ENCODE data around the gene ROR2. TPM values are rescaled to one million over a fixed set of nuclear protein-coding genes. Genes with fewer than 3 reads are reported as not detected.

Gene ROR2
- total and polyA plus RNA-seq, 2 donors (not counting 3 experiments of a cell fraction or from before 2014, with no cell fraction given) = not detected

- no TSS peak for BruUV-seq (replicated peaks)
- no peak overlapping the region for H3K27ac ChIP-seq (ENCODE audit: insufficient read depth, low read depth, low read length)
- H3K9me1 ChIP-seq (replicated peaks; ENCODE audit: control insufficient read depth, extremely low read depth, insufficient read depth, low read length) = no peaks in the 10 kb centered on the region
- dilution Hi-C loops (cut with MboI; ENCODE audit: extremely low pct_ligation_motif_present, low sequenced_read_pairs) = no loop called here
- ChIA-PET POLR2A (no interaction called here), CTCF (no interaction called here)
- H3K36me3 ChIP-seq (ENCODE audit: control insufficient read depth in 2 of 2, extremely low read depth in 1 of 2, insufficient read depth in 2 of 2, low read length in 2 of 2) = no peaks in the 10 kb centered on the region
- no peak for FAIRE-seq
- no peak overlapping the region for H2AFZ ChIP-seq (ENCODE audit: low read depth, low read length)
- intact Hi-C loops (cut with micrococcal nuclease) = no loop called here
- no peak for TF ChIP-seq MYC (IDR thresholded peaks at IDR 0.05; ENCODE audit: low read depth, low read length)
- TF ChIP-seq GATA2 (IDR thresholded peaks at IDR 0.05; ENCODE audit: insufficient read depth, insufficient read length, low read depth, low read length) = no peak
- TF ChIP-seq FOS (IDR thresholded peaks at IDR 0.05; ENCODE audit: borderline replicate concordance, insufficient read depth, low read length) = no peak
- TF ChIP-seq JUN (IDR thresholded peaks at IDR 0.05; ENCODE audit: borderline replicate concordance, insufficient read depth, insufficient read length, low read depth) = no peak
- TF ChIP-seq EZH2 (IDR thresholded peaks at IDR 0.05; ENCODE audit: borderline replicate concordance, low read depth, low read length, severe bottlenecking) = no peak
- TF ChIP-seq POLR2AphosphoS5 (IDR thresholded peaks at IDR 0.05; ENCODE audit: insufficient read depth, low read depth, low read length) = no peak
- TF ChIP-seq CTCF (IDR thresholded peaks at IDR 0.05; ENCODE audit: extremely low read depth in 1 of 2, insufficient read depth in 1 of 2, low read depth in 1 of 2, low read length in 2 of 2) = no peak
- no peak for TF ChIP-seq POLR2A (IDR thresholded peaks at IDR 0.05; ENCODE audit: low read depth, low read length)
- no peak for TF ChIP-seq MAX (IDR thresholded peaks at IDR 0.05; ENCODE audit: insufficient read depth, insufficient read length)
- H3K4me3 ChIP-seq (replicated peaks in 1 of 3; ENCODE audit: insufficient read depth in 1 of 3, low read depth in 1 of 3, low read length in 3 of 3) = no peak overlapping the region
- no peaks in the 10 kb centered on the region for H4K20me1 ChIP-seq (replicated peaks; ENCODE audit: control insufficient read depth, extremely low read depth, insufficient read depth, low read length)
- no peak overlapping the region for H3K9ac ChIP-seq (replicated peaks; ENCODE audit: extremely low read depth, insufficient read depth, low read length)
- no peak overlapping the region for H3K4me2 ChIP-seq (ENCODE audit: insufficient read depth, low read length)
- DNase-seq (ENCODE audit: low read depth, low spot score) = no peak
- no peaks in the 10 kb centered on the region for H3K79me2 ChIP-seq (ENCODE audit: control insufficient read depth, insufficient read depth, low read length)
- no peaks in the 10 kb centered on the region for H3K4me1 ChIP-seq (ENCODE audit: control insufficient read depth, extremely low read depth, insufficient read depth, low read length)
- no peaks in the 10 kb centered on the region for H3K27me3 ChIP-seq (ENCODE audit: control insufficient read depth in 2 of 2, insufficient read depth in 2 of 2, low read length in 2 of 2)
- no peaks in the 10 kb centered on the region for H3K9me3 ChIP-seq (replicated peaks; ENCODE audit: control insufficient read depth, insufficient read depth, low read length)
These were observed 91.6 kb downstream of the ROR2 start for GRCh38 chr9:91858213-91859030.

All from endothelial cell of umbilical vein (primary cell).